Nephron (organoid): Measurements from ENCODE around the gene DIPK1A.

Experiments
- H3K27ac Mint-ChIP-seq, 3 experiments: 2 replicates each; pipeline ENCODE4 v1.8.0; 2020; ENCODE audit warnings: mixed read lengths in 3 of 3, mild to moderate bottlenecking in 2 of 3, moderate library complexity in 1 of 3
- H3K27me3 Mint-ChIP-seq: 2 replicates; pipeline ENCODE4 v1.8.0; 2021; ENCODE audit warnings: low read depth, mild to moderate bottlenecking, moderate library complexity, mixed read lengths
- H3K36me3 Mint-ChIP-seq: 2 replicates; pipeline ENCODE4 v1.8.0; 2020; ENCODE audit warnings: low read depth, mixed read lengths
- H3K4me1 Mint-ChIP-seq: 2 replicates; pipeline ENCODE4 v1.8.0; 2020; ENCODE audit warnings: mixed read lengths
- H3K4me3 Mint-ChIP-seq, 3 experiments: 2 replicates each; pipeline ENCODE4 v1.8.0; 2020; ENCODE audit warnings: mild to moderate bottlenecking in 3 of 3, mixed read lengths in 3 of 3, moderate library complexity in 2 of 3
- H3K9me3 Mint-ChIP-seq: 2 replicates; pipeline ENCODE4 v1.8.0; 2020; ENCODE audit warnings: mixed read lengths
- CTCF ChIP-seq, 3 experiments: fragments of 200-600 bp; sonication (generic); IDR thresholded peaks; one replicate each; pipeline ENCODE4 v1.5.0; 2021; ENCODE audit warnings: antibody characterized with exemption in 3 of 3; ENCODE audit not compliant: unreplicated experiment in 3 of 3

DIPK1A gene

GRCh38 chr1:92843046-92843423 lies 118.2 kb downstream of the DIPK1A start:
- no peak overlapping the region for H3K4me3 Mint-ChIP-seq
- H3K27me3 Mint-ChIP-seq = no peaks in the 10 kb centered on the region
- H3K27ac Mint-ChIP-seq = no peak overlapping the region
- H3K4me1 Mint-ChIP-seq = peaks cover 6% of the 10 kb centered on the region
- no peaks in the 10 kb centered on the region for H3K9me3 Mint-ChIP-seq
- H3K36me3 Mint-ChIP-seq = peaks cover 60% of the 10 kb centered on the region
- TF ChIP-seq CTCF (IDR thresholded peaks at IDR 0.05; ENCODE audit: unreplicated experiment in 3 of 3) = no peak

GRCh38 chr1:92842082-92843045 lies 118.9 kb downstream of the DIPK1A start:
- no peak for TF ChIP-seq CTCF (IDR thresholded peaks at IDR 0.05; ENCODE audit: unreplicated experiment in 3 of 3)
- Mint-ChIP-seq H3K27ac (no peak overlapping the region), H3K9me3 (no peaks in the 10 kb centered on the region), H3K4me1 (peaks cover 13% of the 10 kb centered on the region), H3K4me3 (no peak overlapping the region), H3K36me3 (peaks cover 67% of the 10 kb centered on the region), H3K27me3 (no peaks in the 10 kb centered on the region)

GRCh38 chr1:92840600-92840999 lies 120.7 kb downstream of the DIPK1A start:
- peaks cover 76% of the 10 kb centered on the region for H3K36me3 Mint-ChIP-seq
- TF ChIP-seq CTCF (IDR thresholded peaks at IDR 0.05; ENCODE audit: unreplicated experiment in 3 of 3) = no peak

GRCh38 chr1:92839442-92839841 lies 121.8 kb downstream of the DIPK1A start:
- TF ChIP-seq CTCF (IDR thresholded peaks at IDR 0.05; ENCODE audit: unreplicated experiment in 3 of 3) = no peak
- peak overlapping the region in 1 of 3 experiments; percentile 25 for H3K27ac Mint-ChIP-seq
- H3K4me3 Mint-ChIP-seq = no peak overlapping the region
- H3K9me3 Mint-ChIP-seq = no peaks in the 10 kb centered on the region
- peaks cover 87% of the 10 kb centered on the region for H3K36me3 Mint-ChIP-seq
- H3K27me3 Mint-ChIP-seq = no peaks in the 10 kb centered on the region
- H3K4me1 Mint-ChIP-seq = peaks cover 40% of the 10 kb centered on the region

More at GRCh38 chr1:92840600-92840999, 120.7 kb downstream of the DIPK1A start:
- Mint-ChIP-seq H3K27me3 (no peaks in the 10 kb centered on the region), H3K4me1 (peaks cover 28% of the 10 kb centered on the region), H3K4me3 (no peak overlapping the region), H3K27ac (no peak overlapping the region), H3K9me3 (no peaks in the 10 kb centered on the region)

- Mint-ChIP-seq H3K9me3 (no peaks in the 10 kb centered on the region), H3K4me3 (no peak overlapping the region), H3K36me3 (peaks cover 87% of the 10 kb centered on the region), H3K4me1 (peaks cover 49% of the 10 kb centered on the region), H3K27me3 (no peaks in the 10 kb centered on the region), H3K27ac (no peak overlapping the region)
- TF ChIP-seq CTCF (IDR thresholded peaks at IDR 0.05; ENCODE audit: unreplicated experiment in 3 of 3) = no peak
These were observed 122.7 kb downstream of the DIPK1A start for GRCh38 chr1:92838519-92838918.
